MG63 (cell line): ENCODE measurements around the gene ZNF790. TPM values are rescaled to one million over a fixed set of nuclear protein-coding genes. Genes with fewer than 3 reads are reported as not detected.

Experiments used
- DNase-seq: peaks from one replicate; pipeline ENCODE4 v3.0.0-alpha.2; 2020
- H3K27me3 ChIP-seq: fragments of 250-450 bp; sonication (Bioruptor Pico); 2 replicates; pipeline ENCODE4 v1.5.1; 2020; ENCODE audit warnings: mild to moderate bottlenecking, moderate library complexity
- H3K36me3 ChIP-seq: fragments of 250-450 bp; sonication (Bioruptor Pico); 2 replicates; pipeline ENCODE4 v1.5.1; 2020; ENCODE audit warnings: mild to moderate bottlenecking, moderate library complexity
- H3K4me3 ChIP-seq: fragments of 250-450 bp; sonication (Bioruptor Pico); 2 replicates; pipeline ENCODE4 v1.5.1; 2020; ENCODE audit warnings: mild to moderate bottlenecking, moderate library complexity
- H3K9me3 ChIP-seq: fragments of 250-450 bp; sonication (Bioruptor Pico); 2 replicates; pipeline ENCODE4 v1.5.1; 2020; ENCODE audit warnings: mild to moderate bottlenecking, moderate library complexity
- total RNA-seq: library from RNA; depleted of rRNA; stranded (reverse); fragments of >200 nt; shearing (Covaris generic); gene quantifications from 2 replicates; pipeline ENCODE4 v1.2.3, GENCODE V29; 2014; ENCODE audit warnings: low replicate concordance; rRNA removed

The ZNF790 gene
- 0.20 and 0.36 TPM in 2 replicates for total RNA-seq

DNA sequence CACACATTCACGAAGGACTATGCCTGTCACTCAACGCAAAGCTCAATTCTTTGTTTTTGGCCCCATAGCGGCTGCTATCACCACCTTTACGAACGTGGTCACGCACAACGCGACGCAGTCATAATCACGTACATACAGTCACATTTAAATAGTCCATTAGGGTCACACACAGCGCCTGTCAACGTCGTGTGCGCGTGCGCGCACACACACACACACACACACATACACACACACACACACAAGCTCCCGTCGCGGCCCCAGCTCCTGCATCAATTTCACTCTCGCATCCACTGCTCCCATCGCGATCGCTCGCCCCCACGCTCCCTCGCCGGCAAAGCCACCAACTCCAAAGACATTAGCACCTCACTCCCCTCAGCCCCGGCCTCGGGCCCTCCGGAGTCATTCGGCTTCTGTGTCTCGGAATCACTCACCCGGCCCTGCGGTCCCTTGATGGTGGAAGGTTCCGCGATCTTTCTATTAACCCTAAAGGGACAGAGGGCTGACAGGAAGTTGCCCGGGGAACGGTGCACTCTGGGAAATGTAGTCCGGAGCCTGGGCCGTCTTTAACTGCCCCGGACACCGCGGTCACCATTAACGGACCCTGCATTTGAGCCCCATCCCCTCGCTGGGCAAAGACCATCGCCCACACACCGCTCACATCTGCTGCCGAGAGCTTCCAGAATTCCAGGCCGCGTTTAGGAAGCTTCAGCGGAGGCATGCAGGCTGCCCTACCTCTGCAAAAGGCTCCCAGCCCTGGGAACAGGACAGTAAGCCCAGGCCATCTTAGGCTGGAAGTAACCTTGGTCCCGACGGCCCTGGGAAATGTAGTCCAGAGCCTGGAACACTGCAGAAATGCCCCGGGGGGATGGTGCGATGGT is at the start of gene ZNF790:
Gene ZNF790, minus strand, starts transcription at position 482 of the 878 bp plus-strand sequence. CDS start 12,768 bp downstream, outside the sequence.
- peak; percentile 62 for DNase-seq
- peak within 1 kb of the TSS; percentile 56 for H3K4me3 ChIP-seq
- H3K27me3 ChIP-seq: no peaks in the 10 kb centered on the region
- no peaks in the 10 kb centered on the region for H3K36me3 ChIP-seq
- peaks cover 29% of the 10 kb centered on the region for H3K9me3 ChIP-seq

DNA sequence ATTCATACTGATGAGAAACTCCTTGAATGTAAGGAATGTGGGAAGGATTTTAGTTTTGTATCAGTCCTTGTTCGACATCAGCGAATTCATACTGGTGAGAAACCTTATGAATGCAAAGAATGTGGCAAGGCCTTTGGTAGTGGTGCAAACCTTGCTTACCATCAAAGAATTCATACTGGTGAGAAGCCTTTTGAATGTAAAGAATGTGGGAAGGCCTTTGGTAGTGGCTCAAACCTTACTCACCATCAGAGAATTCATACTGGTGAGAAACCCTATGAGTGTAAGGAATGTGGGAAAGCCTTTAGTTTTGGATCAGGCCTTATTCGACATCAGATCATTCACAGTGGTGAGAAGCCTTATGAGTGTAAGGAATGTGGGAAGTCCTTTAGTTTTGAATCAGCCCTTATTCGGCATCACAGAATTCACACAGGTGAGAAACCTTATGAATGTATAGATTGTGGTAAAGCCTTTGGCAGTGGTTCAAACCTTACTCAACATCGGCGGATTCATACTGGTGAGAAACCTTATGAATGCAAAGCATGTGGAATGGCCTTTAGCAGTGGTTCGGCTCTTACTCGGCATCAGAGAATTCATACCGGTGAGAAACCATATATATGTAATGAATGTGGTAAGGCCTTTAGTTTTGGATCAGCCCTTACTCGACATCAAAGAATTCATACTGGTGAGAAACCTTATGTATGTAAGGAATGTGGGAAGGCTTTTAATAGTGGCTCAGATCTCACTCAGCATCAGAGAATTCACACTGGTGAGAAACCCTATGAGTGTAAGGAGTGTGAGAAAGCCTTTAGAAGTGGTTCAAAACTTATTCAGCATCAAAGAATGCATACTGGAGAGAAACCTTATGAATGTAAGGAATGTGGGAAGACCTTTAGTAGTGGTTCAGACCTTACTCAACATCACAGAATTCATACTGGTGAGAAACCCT is 39.1 kb upstream of the ZNF790 start:
- Histone ChIP-seq H3K4me3 (no peak overlapping the region), H3K27me3 (no peaks in the 10 kb centered on the region), H3K36me3 (no peaks in the 10 kb centered on the region), H3K9me3 (peaks cover 63% of the 10 kb centered on the region)
- no peak for DNase-seq

DNA sequence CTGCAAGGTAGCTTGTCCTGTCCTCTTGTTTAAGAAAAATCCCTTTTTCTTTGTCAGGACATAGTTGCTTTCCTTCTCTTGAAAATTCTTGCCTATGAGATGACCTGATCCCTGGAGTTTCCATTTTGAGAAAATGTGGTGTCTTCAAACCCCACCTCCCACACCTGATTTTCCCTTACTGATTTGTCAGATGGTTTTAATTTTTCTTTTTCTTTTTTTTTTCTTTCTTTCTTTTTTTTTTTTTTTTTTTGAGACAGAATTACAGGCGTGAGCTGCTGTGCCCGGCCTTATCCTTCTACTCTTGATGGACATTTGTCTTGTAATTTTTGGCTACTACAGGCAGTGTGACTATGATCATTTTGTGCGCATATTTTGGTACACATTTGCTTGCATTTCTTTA is 13.7 kb upstream of the ZNF790 start:
- H3K9me3 ChIP-seq: peaks cover 19% of the 10 kb centered on the region
- no peak overlapping the region for H3K4me3 ChIP-seq
- no peaks in the 10 kb centered on the region for H3K36me3 ChIP-seq
- no peak for DNase-seq
- H3K27me3 ChIP-seq: no peaks in the 10 kb centered on the region

DNA sequence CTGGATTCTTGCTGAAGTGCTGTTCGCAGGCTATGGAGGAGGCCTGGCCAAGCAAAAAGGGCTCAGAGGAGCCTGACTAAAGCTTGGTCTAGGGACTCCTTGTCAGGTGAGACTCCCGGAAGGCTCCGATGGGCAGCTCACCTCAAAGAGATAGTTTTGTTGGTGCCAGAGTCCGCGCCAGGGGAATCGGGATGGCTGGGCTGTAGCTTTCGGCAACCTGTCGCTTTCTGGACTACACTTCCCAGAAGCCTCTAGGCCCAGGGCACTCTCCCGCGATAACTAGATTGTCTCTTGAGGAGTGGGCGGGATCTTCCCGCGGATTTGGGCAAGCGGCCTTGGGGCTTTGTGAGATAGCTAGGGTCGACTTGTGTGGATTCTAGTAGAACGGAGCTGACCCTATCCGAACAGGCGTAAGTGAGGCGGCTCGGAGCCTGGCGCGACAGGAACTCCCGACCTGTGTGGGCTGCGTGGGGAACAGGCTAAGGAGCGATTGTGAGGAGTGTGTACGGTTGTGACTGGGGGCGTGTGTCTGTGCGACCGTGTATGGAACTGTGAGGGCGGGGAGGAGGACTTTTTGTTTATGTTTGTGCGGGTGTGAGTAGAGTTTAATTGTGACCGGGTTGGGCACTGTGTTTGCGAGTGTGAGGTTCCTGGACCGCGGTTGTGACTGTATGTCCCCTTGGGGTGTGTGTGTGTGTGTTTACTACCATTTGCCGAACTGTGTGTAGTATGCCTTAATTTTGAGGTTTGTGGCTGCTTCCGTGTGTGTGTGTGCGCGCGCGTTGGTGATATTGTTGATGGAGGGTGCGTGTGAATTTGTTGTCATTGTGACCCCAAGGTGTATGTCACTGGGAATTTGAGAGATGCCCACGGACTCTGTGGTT is 12.6 kb upstream of the ZNF790 start, which contains the start of gene ZNF345:
Gene ZNF345, plus strand, starts transcription at position 318 of the 884 bp plus-strand sequence. CDS start 25,955 bp downstream, outside the sequence.
- H3K36me3 ChIP-seq: no peaks in the 10 kb centered on the region
- H3K9me3 ChIP-seq: peaks cover 17% of the 10 kb centered on the region
- H3K27me3 ChIP-seq: no peaks in the 10 kb centered on the region
- DNase-seq: peak; percentile 49
- H3K4me3 ChIP-seq: peak within 1 kb of the TSS; percentile 43

DNA sequence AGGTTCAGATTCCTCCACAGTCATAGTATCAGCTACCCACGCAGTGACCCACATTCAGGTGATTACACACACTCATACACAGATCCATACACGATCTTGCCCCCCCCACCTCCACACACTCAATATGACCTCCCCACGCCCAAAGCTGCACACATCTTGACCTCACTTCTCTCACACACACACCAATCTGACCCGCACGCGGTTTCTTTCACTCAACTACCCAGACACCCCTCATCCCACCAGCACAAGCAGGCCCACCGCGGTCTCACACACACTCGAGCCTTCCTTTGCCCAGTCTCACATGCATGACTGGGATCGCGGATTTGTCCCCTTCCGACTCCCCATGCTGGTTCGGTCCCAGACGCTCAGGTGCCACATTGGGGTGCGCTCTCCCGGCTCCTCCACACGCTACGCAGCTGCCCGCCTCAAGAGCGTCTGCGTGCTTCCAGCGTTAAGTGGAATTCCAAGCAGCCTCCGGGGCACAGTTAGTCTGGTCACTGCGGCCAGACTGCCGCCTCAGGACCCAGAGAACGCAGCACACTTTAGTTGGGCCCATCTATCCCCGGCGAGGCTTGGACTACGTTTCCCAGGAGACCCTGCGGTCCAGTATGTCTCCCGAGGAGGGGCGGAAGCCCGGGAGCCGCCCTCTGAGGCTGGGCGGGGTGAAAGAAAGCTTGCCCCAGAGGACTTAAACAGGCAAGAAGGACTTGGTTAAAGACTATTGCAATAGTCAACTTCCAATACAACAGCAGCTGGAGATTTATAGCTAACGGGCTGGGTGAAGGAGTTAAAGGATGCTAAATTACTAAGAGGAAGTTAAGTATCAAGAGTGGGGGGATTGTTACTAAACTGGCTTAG is 11.7 kb upstream of the ZNF790 start:
- H3K36me3 ChIP-seq: no peaks in the 10 kb centered on the region
- H3K27me3 ChIP-seq: no peaks in the 10 kb centered on the region
- peaks cover 13% of the 10 kb centered on the region for H3K9me3 ChIP-seq
- peak overlapping the region; percentile 43 for H3K4me3 ChIP-seq
- DNase-seq: peak; percentile 35

DNA sequence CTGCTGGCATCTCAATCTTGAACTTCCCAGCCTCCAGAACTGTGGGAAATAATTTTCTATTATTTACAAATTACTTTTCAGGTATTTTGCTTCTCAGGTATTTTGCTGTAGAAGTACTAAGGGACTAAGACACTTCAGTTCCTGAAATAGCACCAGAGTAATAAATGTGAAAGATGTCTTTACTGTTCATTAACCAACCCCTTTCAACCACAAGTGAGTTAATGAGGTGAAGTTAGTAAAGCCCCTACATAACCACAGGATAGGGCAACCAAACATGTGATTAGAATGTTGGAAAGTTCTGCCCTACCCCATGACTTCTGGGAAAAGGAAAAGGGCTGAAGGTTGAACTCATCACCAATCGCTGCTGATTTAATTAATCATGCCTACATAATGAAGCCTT is 9.8 kb upstream of the ZNF790 start:
- H3K27me3 ChIP-seq: no peaks in the 10 kb centered on the region
- H3K9me3 ChIP-seq: peaks cover 12% of the 10 kb centered on the region
- no peak for DNase-seq

DNA sequence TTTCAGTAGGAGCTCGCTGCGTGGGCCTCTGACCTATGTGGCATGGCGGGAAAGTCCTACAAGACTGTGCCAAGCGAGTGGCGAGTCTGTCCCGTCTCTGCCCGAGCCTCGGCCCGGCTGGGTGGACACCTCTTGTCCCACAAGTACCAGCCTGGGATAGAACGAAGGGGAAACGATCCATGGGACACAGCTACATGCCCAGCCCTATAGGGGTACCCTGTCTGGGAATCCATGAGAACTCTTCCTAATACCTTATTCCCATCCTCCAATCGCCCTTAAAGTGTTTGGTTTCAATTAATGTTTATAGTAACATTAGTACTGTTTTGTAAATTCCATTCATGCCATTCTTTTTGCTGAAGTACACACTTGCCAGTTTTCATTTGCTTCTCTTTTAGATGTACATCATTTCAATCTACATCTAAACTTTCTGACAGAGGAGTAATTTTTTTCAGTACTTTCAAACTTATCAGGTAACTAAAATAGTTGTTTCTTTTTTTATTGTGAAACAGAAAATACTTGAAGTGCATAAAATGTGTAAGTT is 667 bp upstream of the ZNF790 start:
- Histone ChIP-seq H3K9me3 (peaks cover 26% of the 10 kb centered on the region), H3K36me3 (no peaks in the 10 kb centered on the region), H3K4me3 (peak overlapping the region; percentile 56), H3K27me3 (no peaks in the 10 kb centered on the region)
- no peak for DNase-seq

More for the DNA sequence above, 9.8 kb upstream of the ZNF790 start:
- no peak overlapping the region for H3K4me3 ChIP-seq
- H3K36me3 ChIP-seq: no peaks in the 10 kb centered on the region

DNA sequence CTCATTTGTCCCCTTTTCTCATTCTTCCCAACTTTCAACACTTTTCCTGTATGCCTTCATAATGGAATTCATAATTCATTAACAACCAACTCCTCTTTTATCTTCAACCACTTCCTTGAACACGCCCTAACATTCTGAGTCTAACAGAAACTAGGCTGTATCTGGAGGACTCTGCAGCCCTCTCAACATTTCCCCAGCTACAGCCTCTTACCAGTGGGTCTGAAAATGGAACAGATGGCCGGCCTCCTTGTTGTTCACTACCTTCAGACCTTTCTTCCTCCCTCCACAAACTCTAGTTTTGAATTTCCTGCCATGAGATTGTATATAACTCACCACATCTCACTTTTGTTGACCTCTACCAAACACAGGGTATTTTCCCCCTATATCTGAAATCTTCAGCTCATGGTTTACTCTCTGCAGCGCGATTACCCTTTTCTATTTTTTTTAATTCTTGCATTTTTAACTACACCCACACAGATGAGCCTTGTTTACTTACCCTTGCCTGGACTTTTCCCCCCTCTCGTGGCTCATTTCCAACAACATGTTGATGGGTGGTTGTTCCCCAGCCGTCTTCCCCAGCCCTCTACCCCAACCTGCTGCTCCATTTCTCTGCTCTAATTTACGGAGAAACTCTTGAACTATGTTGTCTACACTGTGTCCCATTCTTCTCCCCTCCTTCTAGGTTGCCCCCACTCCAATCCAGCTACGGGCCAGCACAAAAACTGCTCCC is 846 bp downstream of the ZNF790 start:
- Histone ChIP-seq H3K9me3 (peaks cover 32% of the 10 kb centered on the region), H3K4me3 (peak overlapping the region; percentile 56), H3K27me3 (no peaks in the 10 kb centered on the region), H3K36me3 (no peaks in the 10 kb centered on the region)
- no peak for DNase-seq

DNA sequence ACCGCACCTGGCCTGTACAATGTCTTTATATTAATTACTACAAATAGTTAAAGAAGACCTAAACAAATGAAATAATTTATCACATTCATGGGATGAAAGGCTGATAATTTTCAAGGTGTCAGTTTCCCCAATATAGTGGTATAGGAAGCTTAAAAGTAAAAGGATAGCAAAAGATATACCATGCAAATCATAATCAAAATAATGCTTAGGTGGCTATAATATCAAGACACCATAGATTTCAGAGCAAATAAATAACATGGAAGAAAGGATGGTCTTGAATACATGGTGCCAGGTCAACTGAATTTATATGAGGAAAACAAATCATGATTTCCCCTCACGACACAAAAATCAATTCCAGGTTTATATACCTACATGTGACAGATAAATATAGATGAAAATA is 4.8 kb downstream of the ZNF790 start:
- no peak for DNase-seq
- peaks cover 26% of the 10 kb centered on the region for H3K9me3 ChIP-seq
- H3K27me3 ChIP-seq: no peaks in the 10 kb centered on the region
- no peaks in the 10 kb centered on the region for H3K36me3 ChIP-seq
- H3K4me3 ChIP-seq: no peak overlapping the region

DNA sequence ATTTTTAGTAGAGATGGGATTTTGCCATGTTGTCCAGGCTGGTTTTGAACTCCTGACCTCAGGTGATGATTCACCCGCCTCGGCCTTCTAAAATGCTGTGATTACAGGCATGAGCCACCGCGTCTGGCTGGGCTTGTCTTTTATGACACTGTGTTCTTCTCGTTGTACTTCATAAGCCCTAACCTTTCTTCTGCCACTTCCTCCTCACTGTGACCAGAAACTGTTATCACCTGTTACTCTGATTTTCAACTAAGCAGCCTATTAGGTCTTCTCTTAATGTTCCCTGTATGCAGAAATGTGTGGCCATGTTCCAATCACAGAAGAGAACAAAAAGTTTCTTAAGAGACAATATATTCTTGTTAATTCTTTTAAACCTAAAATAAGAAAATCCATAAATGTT is 16.4 kb downstream of the ZNF790 start:
- no peak overlapping the region for H3K4me3 ChIP-seq
- no peaks in the 10 kb centered on the region for H3K27me3 ChIP-seq
- H3K9me3 ChIP-seq: peaks cover 36% of the 10 kb centered on the region
- H3K36me3 ChIP-seq: no peaks in the 10 kb centered on the region
- no peak for DNase-seq

DNA sequence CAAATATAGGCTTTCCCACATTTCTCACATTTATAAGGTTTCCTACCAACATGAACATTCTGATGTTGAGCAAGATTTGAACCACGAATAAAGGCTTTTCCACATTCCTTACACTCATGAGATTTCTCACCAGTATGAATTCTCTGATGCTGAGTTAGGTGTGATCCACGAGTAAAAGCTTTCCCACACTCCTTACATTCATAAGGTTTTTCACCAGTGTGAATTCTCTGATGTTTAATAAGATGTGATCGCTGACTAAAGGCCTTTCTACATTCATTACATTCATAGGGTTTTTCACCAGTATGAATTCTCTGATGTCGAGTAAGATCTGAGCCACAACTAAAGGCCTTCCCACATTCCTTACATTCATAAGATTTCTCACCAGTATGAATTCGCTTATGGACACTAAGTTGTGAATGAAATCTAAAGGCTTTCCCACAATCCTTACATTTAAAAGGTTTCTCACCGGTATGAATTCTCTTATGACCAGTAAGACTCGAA is 19.0 kb downstream of the ZNF790 start:
- peaks cover 32% of the 10 kb centered on the region for H3K9me3 ChIP-seq
- no peak for DNase-seq
- no peaks in the 10 kb centered on the region for H3K36me3 ChIP-seq

DNA sequence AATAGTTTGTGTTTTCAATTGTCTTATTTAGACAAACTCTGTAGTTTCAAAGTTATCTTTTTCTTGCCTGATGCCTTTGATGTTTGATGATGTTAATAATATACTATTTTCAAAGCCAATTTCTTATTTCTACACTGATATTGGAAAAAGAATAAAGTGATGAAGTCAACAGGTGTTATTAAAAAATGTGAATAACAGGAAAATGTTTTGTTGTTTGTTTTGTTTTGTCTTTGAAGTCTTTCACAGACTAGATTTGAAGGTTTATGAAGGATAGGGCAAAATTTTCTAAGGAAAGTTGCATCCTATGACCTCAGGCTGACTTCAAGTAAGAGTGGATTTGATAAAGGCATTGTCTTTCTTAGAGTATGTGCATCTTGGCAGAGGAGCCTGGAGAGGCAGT is 31.2 kb downstream of the ZNF790 start:
- no peak for DNase-seq
- H3K9me3 ChIP-seq: peaks cover 24% of the 10 kb centered on the region
- no peaks in the 10 kb centered on the region for H3K27me3 ChIP-seq
- H3K36me3 ChIP-seq: no peaks in the 10 kb centered on the region
- H3K4me3 ChIP-seq: no peak overlapping the region

More for the DNA sequence above, 19.0 kb downstream of the ZNF790 start:
- Histone ChIP-seq H3K4me3 (no peak overlapping the region), H3K27me3 (no peaks in the 10 kb centered on the region)

DNA sequence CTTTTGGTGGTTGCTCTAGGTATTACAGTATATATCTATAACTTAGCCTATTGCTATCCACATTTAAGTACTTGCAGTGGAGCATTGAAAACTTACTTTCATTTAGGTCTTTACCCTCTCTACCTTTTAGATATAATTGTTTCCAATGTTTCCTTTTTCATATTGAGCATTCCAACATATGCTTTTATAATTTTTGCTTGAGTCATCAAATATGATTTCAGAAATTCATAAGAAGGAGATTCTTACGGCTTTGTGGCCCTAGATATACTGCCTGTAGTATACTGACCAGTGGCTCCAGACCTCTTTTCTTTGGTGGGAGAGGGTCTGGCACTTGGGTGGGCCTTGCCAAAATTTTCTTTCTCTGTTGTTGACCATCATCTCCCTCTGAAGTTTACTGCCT is 32.8 kb downstream of the ZNF790 start:
- H3K27me3 ChIP-seq: no peaks in the 10 kb centered on the region
- no peaks in the 10 kb centered on the region for H3K36me3 ChIP-seq
- peaks cover 11% of the 10 kb centered on the region for H3K9me3 ChIP-seq
- DNase-seq: no peak
- H3K4me3 ChIP-seq: no peak overlapping the region

DNA sequence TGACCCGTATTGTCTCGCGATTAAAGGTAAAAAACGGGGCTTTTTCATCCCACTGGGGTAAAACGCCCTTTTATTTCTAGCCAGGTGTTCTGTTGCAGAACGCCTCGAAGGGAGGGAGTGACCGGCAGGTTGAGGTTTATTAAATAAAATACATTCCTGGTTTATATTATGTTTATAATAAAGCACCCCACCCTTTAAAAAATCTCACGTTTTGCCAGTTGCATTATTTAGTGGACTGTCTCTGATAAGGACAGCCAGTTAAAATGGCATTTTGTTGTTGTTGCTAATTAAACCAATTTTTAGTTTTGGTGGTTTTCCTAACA is 40.4 kb downstream of the ZNF790 start:
- no peaks in the 10 kb centered on the region for H3K27me3 ChIP-seq
- H3K4me3 ChIP-seq: peak overlapping the region; percentile 28
- no peak for DNase-seq
- H3K9me3 ChIP-seq: peaks cover 16% of the 10 kb centered on the region
- H3K36me3 ChIP-seq: no peaks in the 10 kb centered on the region

DNA sequence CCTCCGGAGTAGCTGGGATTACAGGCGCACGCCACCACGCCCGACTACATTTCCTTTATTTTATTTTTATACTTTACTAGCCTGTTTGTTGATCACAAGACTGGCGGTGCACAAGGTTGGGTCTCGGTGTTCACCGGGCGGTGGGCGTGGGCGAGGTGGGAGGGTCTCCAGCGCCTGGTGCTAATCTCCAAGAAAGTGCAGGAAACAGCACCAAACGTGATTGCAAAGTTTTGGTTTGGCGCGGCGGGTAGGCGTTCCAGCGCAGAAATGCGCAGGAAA is 41.5 kb downstream of the ZNF790 start:
- no peaks in the 10 kb centered on the region for H3K27me3 ChIP-seq
- no peaks in the 10 kb centered on the region for H3K36me3 ChIP-seq
- no peak for DNase-seq
- peaks cover 16% of the 10 kb centered on the region for H3K9me3 ChIP-seq
- no peak overlapping the region for H3K4me3 ChIP-seq
